Measurements from ENCODE around the gene ZDHHC20. TPM values are rescaled to one million over a fixed set of nuclear protein-coding genes. Genes with fewer than 3 reads are reported as not detected.

Gene ZDHHC20
- total RNA-seq, 1 experiment from 2014 or later = 110 TPM

DNA sequence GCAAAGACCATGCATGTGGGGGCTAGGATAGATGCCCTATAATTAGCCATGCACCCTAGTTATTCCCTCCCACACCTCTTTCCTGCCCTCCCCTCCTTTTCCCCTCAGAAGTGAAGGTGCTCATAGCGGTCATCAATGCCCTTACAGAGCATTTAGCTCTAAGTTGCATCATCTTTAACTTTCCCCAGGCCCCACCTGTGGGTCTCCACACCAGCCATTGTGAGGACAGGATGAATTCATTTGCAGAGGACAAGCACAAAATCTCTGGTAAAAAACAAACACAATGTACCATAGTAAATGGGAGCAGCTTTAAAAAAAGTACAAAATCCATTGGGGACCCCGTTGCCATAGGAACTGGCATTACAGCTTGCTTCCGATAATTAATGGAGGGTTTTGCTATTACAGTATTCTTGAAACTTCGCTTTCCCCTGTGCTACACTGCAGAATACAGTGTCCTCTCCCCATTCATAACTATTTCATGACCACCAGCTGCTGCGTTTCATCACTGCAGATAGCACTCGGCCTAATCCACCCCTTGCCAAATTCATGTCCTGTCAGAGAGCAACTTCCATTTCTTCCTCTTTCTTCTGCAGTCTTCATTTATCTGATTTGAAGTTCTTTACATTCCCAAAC lies 110.5 kb downstream of the ZDHHC20 start:
- ATAC-seq (no peak), DNase-seq (ENCODE audit: low read depth, low spot score) (no peak)
- POLR2A ChIA-PET = no interaction called here
- H4K20me1 ChIP-seq (ENCODE audit: insufficient read depth) = no peaks in the 10 kb centered on the region
- H3K4me2 ChIP-seq (ENCODE audit: low read length) = no peak overlapping the region
- TF ChIP-seq, protein P1, sequence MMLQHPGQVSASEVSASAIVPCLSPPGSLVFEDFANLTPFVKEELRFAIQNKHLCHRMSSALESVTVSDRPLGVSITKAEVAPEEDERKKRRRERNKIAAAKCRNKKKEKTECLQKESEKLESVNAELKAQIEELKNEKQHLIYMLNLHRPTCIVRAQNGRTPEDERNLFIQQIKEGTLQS (IDR thresholded peaks at IDR 0.05) = no peak
- TF ChIP-seq CEBPB (IDR thresholded peaks at IDR 0.05; ENCODE audit: low read depth) = no peak
- H3K79me2 ChIP-seq (ENCODE audit: insufficient read depth, low read length) = no peaks in the 10 kb centered on the region
- intact Hi-C loops (cut with micrococcal nuclease) = no loop called here
- no peaks in the 10 kb centered on the region for H3K4me1 ChIP-seq (ENCODE audit: control insufficient read depth in 1 of 2, insufficient read depth in 2 of 2, low read length in 2 of 2)
- RAD21 ChIA-PET (ENCODE audit: low non-redundant PET in 1 of 2, low total read pairs in 2 of 2, uncharacterized antibody in 2 of 2, unreplicated experiment in 2 of 2) = no interaction called here
- H3K9me3 ChIP-seq (ENCODE audit: control insufficient read depth in 1 of 2, insufficient read depth in 1 of 2, low read depth in 1 of 2, low read length in 2 of 2) = no peaks in the 10 kb centered on the region
- H3K27ac ChIP-seq (ENCODE audit: low read depth, low read length) = no peak overlapping the region
- CTCF ChIA-PET = no interaction called here
- BruUV-seq (replicated peaks) = no TSS peak
- no peaks in the 10 kb centered on the region for H3K36me3 ChIP-seq (ENCODE audit: control insufficient read depth in 1 of 2, insufficient read depth in 2 of 2, low read length in 2 of 2)
- H3K9ac ChIP-seq (ENCODE audit: low read length) = no peak overlapping the region
- H3K4me3 ChIP-seq (replicated peaks in 1 of 2; ENCODE audit: low read depth in 1 of 2, low read length in 2 of 2) = no peak overlapping the region
- H3K9me2 ChIP-seq (ENCODE audit: insufficient read depth) = no peaks in the 10 kb centered on the region
- H3K27me3 ChIP-seq (ENCODE audit: insufficient read depth, low read length) = no peaks in the 10 kb centered on the region
- no peak overlapping the region for H2AFZ ChIP-seq (ENCODE audit: low read depth, low read length, poor library complexity, severe bottlenecking)

DNA sequence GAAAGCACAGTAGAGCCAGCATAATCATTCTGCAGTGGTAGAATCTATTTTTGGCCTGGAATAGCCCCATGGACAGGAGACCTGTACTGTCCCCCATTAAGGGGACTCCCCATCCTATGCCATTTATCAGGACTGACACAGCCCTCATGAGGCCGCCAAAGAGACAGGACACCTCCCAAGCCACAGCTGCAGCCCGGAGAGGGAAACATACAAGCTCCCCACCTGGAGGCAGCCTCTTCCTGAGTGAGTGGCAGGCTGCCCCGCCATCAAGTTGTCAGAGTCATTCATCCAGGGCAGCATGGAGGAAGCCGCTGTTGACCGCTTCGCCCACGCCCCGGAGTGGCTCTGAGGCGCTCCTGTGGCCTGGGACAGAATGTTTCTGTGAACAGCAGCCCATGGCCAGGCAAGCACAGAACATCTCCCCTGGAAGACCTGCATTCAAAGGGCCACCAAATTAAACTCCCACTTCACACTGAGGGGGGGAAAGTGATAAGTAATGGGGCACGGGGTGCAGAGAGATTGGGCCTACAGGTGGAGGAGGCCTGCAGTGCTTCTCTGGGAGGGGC lies 111.3 kb downstream of the ZDHHC20 start:
- H3K9me2 ChIP-seq (ENCODE audit: insufficient read depth) = no peaks in the 10 kb centered on the region
- H3K79me2 ChIP-seq (ENCODE audit: insufficient read depth, low read length) = no peaks in the 10 kb centered on the region
- H3K36me3 ChIP-seq (ENCODE audit: control insufficient read depth in 1 of 2, insufficient read depth in 2 of 2, low read length in 2 of 2) = no peaks in the 10 kb centered on the region
- ChIA-PET POLR2A (no interaction called here), RAD21 (ENCODE audit: low non-redundant PET in 1 of 2, low total read pairs in 2 of 2, uncharacterized antibody in 2 of 2, unreplicated experiment in 2 of 2) (no interaction called here), CTCF (no interaction called here)
- H3K27me3 ChIP-seq (ENCODE audit: insufficient read depth, low read length) = no peaks in the 10 kb centered on the region
- intact Hi-C loops (cut with micrococcal nuclease) = no loop called here
- no peaks in the 10 kb centered on the region for H4K20me1 ChIP-seq (ENCODE audit: insufficient read depth)
- H2AFZ ChIP-seq (ENCODE audit: low read depth, low read length, poor library complexity, severe bottlenecking) = no peak overlapping the region
- DNase-seq (ENCODE audit: low read depth, low spot score) (no peak), ATAC-seq (no peak)
- no peak overlapping the region for H3K4me3 ChIP-seq (replicated peaks in 1 of 2; ENCODE audit: low read depth in 1 of 2, low read length in 2 of 2)
- H3K4me1 ChIP-seq (ENCODE audit: control insufficient read depth in 1 of 2, insufficient read depth in 2 of 2, low read length in 2 of 2) = no peaks in the 10 kb centered on the region
- H3K27ac ChIP-seq (ENCODE audit: low read depth, low read length) = no peak overlapping the region
- H3K4me2 ChIP-seq (ENCODE audit: low read length) = no peak overlapping the region
- no peak overlapping the region for H3K9ac ChIP-seq (ENCODE audit: low read length)
- H3K9me3 ChIP-seq (ENCODE audit: control insufficient read depth in 1 of 2, insufficient read depth in 1 of 2, low read depth in 1 of 2, low read length in 2 of 2) = no peaks in the 10 kb centered on the region
- no TSS peak for BruUV-seq (replicated peaks)
- TF ChIP-seq EZH2phosphoT487 (IDR thresholded peaks at IDR 0.05; ENCODE audit: borderline replicate concordance) (no peak), RAD21 (IDR thresholded peaks at IDR 0.05; ENCODE audit: low read depth) (peak; percentile 19; the same call in 1 of the 2 replicates)
